NCI-H82 (cell line): ENCODE results near the gene TP53BP2.
"Not testable (repeated sequence)": the region's sequence is repeated elsewhere in the genome, so short reads cannot be mapped to it uniquely, and the experiment has no call there.

Source experiments
- DNase-seq: peaks from one replicate; lab custom pipeline; 2025; lab: John Stamatoyannopoulos, UW

TP53BP2 gene

DNA sequence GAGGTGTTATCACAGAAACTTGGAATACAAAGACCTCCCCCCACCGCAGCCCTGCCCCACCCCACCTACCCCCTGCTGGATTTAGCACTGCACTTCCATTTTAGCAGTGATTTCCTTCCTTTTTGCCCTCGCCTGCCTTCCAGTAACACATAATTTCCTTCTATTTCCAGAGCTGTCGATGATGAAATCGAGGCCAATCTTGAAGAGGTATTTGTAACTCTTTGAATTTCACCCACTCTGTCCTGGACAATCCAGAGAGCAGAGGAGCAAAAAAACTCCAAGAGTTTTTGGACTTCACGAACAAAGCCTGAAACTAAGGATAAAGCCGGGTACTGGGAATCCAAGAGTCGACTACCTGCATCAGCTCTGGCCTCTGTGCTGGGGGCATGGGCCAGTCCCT is 84.3 kb downstream of the TP53BP2 start:
- DNase-seq, result no peak

DNA sequence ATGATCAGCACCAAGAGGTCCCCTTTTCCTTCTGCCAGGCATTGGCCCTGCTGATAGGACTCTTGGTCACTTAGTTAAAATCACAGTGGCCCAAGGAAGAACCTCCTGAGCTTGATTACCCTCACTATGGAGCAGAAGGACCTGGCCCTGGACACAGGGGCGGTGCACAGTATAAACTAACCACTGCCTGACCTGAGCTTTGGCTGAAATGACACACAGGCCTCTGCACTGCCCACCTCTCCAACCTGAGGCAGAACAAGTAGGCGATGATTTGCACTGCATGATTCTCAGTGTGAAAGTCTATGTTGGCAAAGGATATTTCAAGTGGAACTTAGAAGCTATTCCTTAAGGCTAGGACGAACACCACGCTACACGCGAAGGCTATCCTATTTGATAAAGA is 84.9 kb downstream of the TP53BP2 start:
- no peak for DNase-seq

DNA sequence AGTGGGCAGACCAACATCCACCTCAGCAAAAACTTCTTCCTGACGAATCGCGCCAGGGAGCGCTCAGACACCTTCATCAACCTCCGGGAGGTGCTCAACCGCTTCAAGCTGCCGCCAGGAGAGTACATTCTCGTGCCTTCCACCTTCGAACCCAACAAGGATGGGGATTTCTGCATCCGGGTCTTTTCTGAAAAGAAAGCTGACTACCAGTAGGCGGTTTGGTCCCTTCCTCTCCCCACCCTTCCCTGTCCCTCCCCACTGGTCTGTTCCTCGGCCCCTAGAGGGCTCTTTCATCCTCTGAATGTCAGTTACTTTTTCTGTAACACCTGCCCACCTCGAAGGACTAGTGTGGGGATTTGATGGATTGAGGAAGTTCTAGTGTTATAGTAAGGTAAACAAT is 86.5 kb downstream of the TP53BP2 start:
- peak; percentile 19 for DNase-seq

DNA sequence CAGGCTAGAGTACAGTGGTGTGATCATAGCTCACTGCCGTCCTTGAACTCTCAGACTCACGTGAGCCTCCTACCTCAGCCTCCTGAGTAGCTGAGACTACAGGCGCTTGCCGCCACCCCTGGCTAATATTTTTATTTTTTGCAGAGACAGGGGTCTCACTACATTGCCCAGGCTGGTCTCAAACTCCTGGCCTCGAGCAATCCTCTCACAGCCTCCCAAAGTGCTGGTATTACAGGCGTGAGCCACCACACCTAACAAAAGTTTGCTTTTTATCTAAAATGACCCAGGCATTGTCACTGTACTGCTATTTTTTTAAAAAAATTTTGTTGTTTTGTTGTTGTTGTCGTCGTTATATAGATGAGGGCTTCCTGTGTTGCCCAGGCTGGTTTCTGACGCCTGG is 87.0 kb downstream of the TP53BP2 start:
- no peak for DNase-seq

DNA sequence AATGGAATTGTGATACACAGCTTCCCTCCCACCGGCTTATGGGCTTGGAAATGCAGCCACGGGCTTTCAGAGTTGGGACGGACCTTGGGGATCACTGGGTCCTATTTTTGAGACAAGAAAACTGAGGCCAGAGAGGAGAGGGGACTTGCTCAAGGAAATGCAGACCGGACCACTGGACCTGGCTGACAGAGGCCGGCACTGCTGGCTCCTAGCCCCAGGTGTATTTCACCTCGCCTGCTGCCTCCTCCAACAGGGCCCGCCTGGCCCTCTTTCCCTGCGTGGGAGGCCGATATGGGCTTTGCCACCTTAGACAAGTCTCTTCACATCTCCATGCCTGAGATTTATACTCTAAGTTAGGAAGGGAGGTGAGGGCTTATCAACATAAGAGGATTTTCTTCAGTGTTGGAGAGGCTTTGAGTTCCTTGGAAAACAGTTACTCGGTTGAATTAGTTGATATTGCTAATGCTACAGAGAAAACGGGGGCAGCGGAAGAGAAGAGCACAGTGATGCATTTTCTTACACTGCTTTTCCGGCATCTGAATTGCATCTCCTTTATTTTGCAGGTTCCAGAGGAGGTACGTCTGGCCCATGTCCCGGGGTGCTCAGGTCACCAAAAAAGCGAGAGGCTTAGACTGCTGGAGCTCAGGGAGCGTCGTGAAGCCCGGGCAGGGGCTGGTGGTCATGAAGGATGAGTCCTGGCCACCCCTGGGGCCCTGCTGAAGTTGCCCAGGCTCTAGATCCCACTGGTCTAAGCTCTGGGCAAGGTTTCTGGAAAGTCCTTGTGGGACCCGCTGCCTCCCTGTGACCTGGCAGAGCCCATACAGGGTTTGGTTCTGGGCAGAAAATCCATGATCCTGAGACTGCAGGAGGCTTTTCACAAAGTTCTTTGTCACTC is 88.7 kb downstream of the TP53BP2 start:
- DNase-seq, result peak; percentile 83

DNA sequence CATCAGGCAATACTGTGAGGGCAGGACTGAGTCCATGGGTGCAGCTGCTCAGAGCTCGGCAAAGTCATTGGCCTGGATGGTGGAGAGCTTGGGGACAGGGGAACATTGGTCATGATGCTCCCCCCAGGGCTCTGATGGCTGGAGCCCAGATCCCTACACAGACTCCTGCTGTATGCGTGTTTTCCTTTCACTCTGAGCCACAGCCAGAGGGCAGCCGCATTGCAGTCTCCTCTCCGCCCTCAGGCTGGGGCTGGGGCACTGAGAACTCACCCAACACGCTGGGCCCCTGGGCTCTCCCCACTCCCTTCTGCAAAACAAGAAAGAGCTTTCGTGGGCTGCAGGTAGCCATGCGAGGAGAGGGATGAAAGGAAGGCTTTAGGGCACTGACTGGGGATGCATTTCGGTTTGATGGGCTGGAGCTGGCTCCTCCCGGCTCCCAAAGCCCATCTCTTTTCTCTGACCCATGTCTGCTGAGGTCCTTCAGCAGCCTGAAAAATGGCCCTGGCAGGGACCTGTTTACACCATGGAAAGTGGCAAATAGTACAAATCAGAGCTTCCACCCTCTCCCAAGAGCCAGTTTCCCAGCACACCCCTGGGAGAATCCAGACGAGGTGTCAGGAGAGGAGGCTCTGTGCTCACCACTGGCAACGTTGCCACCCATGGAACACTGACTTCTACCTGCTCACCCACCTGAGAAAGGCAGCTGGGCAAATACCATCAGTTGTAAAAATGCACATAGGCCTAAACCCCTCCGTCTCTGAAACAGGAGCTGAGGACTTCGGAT is 89.6 kb downstream of the TP53BP2 start:
- no peak for DNase-seq

DNA sequence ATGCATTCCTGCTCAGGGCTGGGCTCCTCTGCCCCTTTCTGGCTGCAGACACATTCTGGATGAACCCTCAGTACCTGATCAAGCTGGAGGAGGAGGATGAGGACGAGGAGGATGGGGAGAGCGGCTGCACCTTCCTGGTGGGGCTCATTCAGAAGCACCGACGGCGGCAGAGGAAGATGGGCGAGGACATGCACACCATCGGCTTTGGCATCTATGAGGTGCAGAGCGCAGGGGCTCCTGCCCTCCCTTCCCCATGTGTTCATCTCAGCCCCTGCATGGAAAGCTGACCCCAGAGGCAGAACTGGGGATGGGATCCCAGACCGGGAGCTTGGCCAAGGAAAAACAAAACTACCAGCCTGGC is 90.3 kb downstream of the TP53BP2 start:
- no peak for DNase-seq

DNA sequence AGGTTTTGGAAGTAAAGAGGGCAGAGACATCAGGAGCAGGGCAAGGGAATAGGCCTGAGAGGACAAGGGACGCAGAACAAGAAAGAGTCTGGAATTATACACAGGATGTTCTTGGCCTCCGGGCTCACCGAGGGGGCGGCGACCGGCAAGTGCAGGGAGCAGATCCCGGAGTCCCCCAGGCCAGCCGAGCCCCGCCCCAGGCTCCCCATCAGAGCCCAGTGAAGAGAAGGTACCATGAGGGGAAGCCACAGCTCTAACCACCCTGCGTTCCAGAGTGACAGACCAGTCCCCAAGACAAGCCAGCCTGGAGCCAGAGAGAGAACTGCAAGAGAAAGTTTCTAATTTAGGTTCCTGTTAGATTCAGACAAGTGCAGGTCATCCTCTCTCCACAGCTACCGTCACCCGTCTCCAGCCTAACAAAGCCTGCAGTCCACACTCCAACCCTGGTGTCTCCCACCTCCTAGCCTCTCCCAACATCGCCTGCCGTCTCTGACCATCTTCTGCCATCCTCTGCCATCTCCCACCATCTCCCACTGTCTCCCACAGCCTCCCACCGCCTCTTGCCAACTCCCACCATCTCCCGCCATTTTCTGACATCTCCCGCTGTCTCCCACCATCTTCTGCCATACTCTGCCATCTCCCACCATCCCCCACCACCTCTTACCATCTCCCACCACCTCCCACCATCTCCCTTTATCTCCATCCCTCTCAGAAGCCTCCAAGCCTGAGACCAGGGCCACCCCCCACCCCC is 90.9 kb downstream of the TP53BP2 start:
- no peak for DNase-seq

DNA sequence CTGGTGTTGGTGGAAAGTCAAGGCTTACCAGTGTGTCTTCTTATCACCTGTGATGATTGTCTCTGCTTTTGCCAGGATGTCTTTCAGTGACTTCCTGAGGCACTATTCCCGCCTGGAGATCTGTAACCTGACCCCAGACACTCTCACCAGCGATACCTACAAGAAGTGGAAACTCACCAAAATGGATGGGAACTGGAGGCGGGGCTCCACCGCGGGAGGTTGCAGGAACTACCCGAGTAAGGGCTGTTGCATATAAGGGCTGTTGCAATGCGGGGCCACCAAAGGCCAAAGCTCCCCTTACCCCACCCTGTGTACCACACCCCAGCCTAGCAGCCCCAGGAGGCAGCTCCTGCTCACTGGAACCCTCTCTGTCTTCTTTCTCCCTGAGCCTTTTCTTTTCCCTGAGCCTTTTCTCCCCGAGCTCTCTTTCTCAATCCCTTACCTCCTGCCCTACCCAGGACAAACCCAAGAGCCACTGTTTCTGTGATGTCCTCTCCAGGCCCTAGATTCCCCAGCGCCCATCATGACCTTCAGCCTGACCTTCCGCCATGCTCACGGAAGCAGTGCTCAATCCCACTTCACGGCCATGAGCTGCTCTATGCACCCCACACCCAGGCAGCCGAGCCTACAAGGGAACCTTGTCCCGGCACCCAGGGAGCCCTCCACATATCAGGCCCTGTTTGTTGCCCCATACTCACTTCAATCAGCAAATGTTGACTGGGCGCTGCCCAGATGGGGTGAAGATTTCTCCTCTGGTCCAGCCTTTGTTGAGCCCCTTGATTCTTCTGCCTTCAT is 92.8 kb downstream of the TP53BP2 start:
- DNase-seq, result no peak

DNA sequence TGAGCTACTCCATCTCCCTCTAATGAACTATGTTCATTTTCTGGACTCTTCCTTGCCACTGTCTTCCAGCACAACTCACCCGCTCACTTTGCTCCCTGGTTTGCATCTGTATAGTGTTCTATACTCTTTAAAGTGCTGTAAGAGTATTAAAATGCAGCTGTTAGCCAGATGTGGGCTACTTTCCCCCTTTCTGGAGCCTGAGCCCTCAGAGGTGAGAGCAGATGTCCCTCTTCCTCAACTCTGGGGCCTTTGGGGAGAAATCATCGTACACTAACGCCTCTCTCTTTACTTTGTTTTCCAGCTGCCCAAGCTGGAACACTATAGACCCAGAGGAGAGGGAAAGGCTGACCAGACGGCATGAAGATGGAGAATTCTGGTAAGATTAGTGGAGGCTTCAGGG is 94.1 kb downstream of the TP53BP2 start:
- DNase-seq, result no peak

DNA sequence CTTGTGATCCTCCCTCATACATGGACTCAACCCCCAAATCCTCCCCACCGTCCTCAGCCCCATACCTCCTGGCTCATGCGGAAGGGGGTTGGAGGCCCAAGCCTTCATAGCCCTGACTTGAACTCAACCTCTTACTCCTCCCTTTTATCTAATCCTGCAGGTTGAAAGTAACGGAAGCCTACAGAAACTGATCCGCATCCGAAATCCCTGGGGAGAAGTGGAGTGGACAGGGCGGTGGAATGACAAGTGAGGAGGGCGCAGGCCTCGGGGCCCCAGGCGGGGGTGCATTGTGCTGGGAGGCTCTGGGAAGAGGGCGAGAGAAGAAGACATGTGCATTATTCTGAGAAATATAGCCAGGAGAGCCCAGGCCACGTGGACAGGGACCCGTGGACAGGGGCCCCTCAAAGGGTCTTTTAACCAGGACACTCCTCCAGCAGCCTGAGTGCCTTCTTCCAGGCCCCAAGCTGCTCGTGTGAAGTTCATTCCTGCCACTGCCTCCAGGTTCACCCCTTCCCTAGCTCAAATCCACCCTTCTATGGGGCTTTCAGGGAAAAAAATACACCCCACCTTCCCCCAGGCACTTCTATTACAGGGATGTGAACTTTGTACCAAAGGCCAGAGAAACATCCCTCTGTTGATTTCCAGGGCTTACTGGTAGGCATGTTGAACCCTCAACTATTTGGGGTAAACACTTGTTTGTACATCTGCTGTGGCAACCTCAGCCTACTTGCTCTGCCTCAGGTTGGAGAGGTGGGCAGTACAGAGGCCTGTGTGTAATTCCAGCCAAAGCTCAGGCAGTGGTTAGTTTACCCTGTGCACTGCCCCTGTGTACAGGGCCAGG is 94.8 kb downstream of the TP53BP2 start:
- peak; percentile 36 for DNase-seq

DNA sequence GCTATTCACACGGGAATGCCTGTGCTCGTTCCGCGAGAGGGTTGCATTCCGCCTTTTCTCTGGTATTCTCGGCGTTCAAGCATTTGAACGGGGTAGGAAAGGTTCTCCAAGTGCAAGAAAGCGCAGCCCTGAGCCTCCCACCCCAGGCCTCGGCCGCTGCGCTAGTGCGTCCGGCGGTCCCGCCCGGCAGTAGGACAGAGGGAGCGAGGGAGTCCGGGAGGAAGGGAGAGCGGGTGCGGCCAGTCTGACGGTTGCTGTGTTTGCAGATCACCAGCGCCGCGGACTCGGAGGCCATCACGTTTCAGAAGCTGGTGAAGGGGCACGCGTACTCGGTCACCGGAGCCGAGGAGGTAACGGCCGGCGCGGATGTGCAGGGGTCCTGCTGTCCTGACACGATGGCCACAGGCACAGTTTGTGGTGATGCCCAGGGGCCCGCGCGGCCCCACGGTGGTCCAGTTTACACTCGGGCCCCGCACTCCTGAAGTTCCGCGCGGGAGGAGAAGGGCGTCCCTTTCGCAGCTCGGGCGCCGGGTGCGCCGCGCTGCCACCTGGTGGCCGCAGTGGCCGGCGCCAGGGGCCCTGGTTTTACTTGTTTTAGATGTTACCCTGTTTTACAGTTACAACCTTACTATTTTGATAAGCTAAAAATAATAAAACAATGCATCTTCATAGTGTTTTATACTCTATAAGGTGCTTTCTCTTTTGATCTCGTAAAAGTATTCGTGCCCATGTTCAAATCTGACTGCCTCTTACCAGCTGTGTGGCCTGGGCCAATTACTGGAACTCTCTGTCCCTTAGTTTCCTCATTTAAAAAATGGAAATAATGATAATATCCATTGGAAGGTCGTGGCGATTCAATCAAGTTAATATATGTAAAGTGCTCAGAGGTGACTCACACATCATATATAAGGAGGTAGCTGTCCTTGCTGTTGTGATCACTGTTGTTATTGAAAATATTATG is 96.7 kb downstream of the TP53BP2 start:
- DNase-seq, result peak; percentile 50

DNA sequence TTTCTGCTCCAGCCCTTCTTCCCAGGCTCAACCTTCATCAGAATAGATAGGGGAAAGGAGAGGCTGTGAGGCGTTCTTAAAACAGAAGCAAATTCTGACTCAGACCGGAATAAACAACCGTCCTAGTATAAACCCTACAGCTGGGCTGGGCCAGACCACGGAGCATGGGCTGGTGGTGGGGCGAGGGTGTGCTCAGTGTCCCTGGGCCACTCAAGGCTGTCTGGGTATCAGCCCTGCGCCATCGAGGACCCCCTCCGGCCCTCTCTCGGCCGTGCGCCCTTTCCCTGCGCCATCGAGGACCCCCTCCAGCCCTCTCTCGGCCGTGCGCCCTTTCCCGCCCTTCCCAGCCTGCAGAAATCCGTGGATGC is 97.4 kb downstream of the TP53BP2 start:
- no peak for DNase-seq

DNA sequence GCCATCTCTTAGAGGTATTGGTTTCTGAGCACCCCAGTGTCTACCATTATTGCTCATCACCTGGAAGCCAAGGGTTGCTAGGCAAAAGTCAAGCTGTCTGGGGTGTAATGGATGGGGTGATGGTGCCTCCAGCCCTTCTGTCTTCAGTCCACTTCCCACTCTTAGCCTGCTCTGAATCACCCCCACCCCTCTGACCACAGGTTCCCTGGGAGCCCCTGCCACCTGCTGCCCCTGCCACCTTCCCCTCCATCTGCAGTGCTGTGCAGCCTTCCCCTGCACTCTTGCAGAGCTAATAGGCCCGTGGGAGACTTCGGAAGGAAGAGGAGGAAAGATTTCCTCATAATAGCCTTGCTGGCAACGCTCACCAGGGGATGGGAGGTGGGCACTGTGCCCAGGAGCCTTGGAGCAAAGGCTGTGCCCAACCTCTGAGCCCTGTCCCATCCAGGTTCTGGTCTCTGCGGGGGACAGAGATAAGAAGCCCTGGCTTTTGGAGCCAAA is 97.9 kb downstream of the TP53BP2 start:
- DNase-seq, result no peak

DNA sequence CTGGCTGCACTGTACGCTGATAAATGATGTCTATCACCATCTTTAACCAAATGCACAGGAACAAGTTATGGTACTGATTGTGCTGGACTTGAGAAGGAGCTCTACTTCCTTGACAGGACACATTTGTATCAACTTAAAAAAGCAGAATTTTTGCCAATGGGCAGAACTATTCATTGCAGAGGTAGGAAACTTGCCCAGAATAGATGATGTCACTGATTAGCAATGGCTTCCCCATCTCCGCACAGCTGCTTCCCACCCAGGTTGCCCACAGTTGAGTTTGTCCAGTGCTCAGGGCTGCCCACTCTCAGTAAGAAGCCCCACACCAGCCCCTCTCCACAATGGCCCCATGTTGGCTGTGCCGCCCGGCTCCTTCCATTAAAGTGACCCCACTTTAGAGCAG is 100.0 kb downstream of the TP53BP2 start:
- no peak for DNase-seq

DNA sequence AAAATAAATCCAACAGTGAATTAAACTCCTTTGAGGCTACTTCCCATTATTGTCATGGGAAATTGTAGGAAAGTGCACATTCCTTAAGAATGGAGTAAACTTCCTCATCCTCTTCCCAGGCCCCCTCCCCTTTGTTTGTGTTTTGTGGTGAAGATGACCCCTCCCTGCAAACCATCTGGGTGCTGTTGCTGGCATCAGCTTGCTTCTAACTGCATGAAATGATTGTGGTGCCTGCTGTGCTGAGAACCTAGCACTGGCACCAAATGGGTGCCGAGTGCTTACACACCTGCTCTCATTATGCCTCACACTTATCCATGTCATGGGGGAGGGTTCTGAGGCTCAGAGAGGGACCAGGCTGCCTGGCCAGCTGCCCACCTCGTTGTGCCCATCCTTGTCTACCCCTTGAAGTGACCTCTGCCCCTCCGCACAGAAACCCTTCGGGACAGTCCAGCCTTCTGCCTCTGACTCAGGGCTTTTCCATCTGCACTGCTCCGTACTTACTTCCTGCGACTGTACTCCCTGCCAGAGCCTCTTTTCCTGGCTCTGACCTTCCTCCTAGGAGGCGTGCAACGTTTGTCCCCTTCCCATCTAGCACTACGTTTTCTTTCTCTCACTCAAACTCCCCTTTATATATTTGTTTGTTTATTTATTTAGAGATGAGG is 102.8 kb downstream of the TP53BP2 start:
- no peak for DNase-seq

DNA sequence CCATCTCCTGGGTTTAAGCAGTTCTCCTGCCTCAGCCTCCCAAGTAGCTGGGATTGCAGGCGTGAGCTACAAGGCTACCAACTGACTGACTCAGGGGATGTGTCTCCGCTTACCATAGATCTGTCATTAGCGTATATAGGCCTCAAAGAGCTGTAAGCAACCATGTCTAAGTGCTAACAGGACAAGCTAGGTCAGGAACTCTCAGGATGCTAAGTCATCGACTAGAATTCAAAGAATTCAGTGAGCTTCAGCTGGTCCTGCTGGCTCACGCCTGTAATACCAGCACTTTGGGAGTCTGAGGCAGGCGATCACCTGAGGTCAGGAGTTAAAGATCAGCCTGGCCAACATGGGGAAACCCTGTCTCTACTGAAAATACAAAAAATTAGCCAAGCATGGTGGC is 103.9 kb downstream of the TP53BP2 start:
- no peak for DNase-seq

DNA sequence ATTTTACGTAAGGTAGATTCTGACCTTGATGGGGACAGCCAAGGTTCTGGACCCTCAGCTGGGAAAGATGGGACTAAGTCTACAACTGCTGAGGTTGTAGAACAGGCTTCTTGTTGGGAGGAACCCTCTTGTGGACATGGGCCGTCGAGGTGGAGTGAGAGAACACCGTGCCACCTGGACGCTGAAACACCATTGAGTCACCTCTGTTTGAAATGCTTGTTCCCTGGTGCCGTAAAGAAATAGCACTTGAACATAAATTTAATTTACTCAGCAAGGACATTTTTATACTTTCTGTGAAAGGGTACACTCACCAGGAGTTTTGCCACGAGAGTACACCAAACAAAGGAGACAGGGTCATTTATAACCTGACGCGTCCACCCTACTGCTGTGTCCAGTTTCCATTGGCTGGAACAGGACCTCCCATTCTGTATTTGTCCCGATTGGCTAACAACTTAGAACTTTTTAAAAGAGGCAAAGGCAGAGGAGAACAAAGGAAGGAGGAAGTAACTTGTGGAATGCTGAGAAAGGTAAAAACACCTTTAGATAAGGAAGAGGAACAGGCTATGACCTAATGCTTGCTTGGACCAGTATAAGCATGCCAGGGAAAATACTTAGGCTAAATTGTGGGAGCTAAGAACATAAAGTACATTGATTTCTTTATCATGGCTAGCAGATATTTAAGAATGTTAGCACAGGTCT is 105.6 kb downstream of the TP53BP2 start:
- not testable (repeated sequence) for DNase-seq
